ENCODE results near the gene NMUR2.

Gene NMUR2

DNA sequence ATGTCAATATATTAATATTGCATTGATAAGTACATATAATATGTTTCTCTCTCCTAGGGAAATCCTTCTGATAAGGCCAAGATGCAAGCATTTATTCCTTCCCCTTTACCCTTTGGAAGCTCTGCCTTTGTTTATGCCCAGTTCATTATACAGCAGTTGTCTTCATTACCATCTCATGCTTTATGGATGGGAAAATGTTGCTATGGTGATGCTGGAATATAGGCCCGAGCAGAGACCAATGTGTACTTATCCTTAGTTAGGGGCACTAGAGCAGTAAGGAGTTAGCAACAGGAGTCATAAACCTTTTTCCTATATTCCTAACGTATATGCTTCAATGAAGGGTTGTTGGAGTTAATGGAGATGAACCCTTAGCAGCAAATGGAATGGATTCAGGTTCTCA, 19.4 kb upstream of the NMUR2 start:
- no peak for DNase-seq (ENCODE audit: low read depth, low spot score)
- H3K4me3 ChIP-seq (ENCODE audit: low read depth, low read length): no peak overlapping the region
- POLR2A ChIA-PET: no interaction called here
- TF ChIP-seq, protein P1, sequence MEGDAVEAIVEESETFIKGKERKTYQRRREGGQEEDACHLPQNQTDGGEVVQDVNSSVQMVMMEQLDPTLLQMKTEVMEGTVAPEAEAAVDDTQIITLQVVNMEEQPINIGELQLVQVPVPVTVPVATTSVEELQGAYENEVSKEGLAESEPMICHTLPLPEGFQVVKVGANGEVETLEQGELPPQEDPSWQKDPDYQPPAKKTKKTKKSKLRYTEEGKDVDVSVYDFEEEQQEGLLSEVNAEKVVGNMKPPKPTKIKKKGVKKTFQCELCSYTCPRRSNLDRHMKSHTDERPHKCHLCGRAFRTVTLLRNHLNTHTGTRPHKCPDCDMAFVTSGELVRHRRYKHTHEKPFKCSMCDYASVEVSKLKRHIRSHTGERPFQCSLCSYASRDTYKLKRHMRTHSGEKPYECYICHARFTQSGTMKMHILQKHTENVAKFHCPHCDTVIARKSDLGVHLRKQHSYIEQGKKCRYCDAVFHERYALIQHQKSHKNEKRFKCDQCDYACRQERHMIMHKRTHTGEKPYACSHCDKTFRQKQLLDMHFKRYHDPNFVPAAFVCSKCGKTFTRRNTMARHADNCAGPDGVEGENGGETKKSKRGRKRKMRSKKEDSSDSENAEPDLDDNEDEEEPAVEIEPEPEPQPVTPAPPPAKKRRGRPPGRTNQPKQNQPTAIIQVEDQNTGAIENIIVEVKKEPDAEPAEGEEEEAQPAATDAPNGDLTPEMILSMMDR (IDR thresholded peaks at IDR 0.05; ENCODE audit: insufficient read depth, low read length, missing control alignments): no peak
- CTCF ChIA-PET: no interaction called here

DNA sequence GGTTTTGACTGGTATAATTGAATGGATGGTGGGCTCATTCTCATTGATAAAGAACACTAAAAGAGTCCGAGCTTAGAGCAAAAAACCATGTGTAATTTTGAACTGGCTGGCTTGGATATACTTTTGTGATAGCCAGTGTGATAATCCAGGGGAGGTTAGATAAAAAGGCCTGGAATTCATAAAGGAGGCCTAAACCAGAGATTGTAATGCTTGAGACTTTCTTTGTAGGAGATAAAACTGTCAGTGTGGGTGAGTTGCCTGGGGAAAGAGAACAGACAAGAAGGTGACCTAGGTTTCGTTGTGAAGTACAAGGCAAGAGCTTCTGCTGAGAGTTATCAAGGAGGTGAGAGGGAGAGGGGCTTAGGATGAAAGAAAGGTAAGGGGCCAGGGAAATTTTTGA, 17.0 kb upstream of the NMUR2 start:
- no peak overlapping the region for H3K4me3 ChIP-seq (ENCODE audit: low read depth, low read length)
- CTCF ChIA-PET: no interaction called here
- no peak for DNase-seq (ENCODE audit: low read depth, low spot score)
- POLR2A ChIA-PET: no interaction called here
- TF ChIP-seq, protein P1 (IDR thresholded peaks at IDR 0.05; ENCODE audit: insufficient read depth, low read length, missing control alignments): no peak

DNA sequence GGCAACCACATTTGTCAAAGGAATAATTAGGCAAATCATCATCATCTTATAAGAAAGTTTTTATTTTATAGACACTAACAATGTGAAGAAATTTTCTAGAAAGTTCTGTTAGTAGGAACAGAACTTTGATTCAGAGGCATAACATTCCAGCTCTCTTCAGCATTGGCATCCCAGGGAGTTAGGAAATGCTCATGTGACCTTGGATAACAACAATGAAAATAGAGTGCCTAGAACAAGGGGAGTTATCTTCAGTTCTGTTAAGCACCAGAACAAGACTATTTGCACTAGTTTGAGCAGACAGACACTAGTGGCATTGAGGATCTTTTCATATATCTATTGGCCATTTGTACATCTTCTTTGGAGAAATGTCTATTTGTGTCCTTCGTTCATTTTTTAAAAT, 7.0 kb upstream of the NMUR2 start:
- no peak for DNase-seq (ENCODE audit: low read depth, low spot score)
- TF ChIP-seq, protein P1 (IDR thresholded peaks at IDR 0.05; ENCODE audit: insufficient read depth, low read length, missing control alignments): no peak
- POLR2A ChIA-PET: no interaction called here
- H3K4me3 ChIP-seq (ENCODE audit: low read depth, low read length): no peak overlapping the region
- CTCF ChIA-PET: no interaction called here

DNA sequence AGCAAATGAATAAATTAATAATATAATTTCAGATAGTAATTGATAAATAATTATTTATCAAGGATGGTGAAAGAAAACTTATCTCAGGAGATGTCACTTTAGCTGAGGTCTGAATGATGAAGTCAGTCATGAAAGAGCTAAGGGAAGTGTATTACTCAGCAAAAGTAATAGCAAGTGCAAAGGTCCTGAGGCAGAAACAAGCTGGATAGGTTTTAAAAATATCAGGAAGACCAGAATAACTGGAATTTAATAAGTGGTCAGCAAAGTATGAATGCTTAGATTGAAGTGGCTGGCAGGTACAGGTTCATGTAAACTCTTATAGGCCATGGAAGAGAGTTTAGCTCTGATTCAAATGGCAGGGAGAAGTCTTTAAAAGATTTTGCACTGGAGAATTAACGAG, 1.0 kb upstream of the NMUR2 start:
- POLR2A ChIA-PET: no interaction called here
- TF ChIP-seq, protein P1 (IDR thresholded peaks at IDR 0.05; ENCODE audit: insufficient read depth, low read length, missing control alignments): no peak
- DNase-seq (ENCODE audit: low read depth, low spot score): no peak
- CTCF ChIA-PET: no interaction called here
- no peak overlapping the region for H3K4me3 ChIP-seq (ENCODE audit: low read depth, low read length)

DNA sequence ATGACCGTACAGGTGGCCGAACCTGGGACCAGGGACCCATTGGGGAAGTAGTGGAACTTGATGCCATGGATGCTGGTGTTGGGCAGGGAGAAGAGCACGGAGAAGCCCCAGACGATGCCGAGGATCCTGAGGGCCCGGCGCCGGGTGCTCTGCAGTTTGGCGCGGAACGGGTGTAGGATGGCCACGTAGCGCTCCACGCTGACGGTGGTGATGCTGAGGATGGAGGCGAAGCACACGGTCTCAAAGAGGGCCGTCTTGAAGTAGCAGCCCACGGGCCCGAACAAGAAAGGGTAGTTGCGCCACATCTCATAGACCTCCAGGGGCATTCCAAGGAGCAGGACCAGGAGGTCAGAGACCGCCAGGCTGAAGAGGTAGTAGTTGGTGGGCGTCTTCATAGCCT, 585 bp downstream of the NMUR2 start:
- no peak for DNase-seq (ENCODE audit: low read depth, low spot score)
- POLR2A ChIA-PET: no interaction called here
- no peak overlapping the region for H3K4me3 ChIP-seq (ENCODE audit: low read depth, low read length)
- TF ChIP-seq, protein P1 (IDR thresholded peaks at IDR 0.05; ENCODE audit: insufficient read depth, low read length, missing control alignments): no peak
- CTCF ChIA-PET: no interaction called here

DNA sequence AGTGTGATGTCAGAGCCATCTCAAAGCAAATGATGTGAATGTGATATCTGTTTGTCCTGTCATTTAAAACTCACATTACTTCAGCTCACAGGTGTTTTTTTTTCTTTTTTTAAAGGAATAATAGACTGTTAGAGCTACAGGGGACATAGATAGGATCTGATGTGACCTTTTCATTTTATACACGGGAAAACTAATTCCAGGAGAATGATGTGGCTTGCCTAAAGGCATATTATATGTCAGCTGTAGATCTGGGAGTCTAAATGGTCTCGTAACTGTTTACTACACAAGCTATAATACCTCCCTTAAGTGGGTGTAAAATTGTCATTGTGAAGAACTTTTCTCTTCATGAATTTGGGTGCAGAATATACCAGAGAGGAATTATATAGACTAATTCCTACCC, 2.0 kb downstream of the NMUR2 start:
- H3K4me3 ChIP-seq (ENCODE audit: low read depth, low read length): no peak overlapping the region
- TF ChIP-seq, protein P1 (IDR thresholded peaks at IDR 0.05; ENCODE audit: insufficient read depth, low read length, missing control alignments): no peak
- POLR2A ChIA-PET: no interaction called here
- CTCF ChIA-PET: no interaction called here
- DNase-seq (ENCODE audit: low read depth, low spot score): no peak

Data from AG04449 (cell line).